ENCODE data around the gene CBLN4. TPM values are rescaled to one million over a fixed set of nuclear protein-coding genes. Genes with fewer than 3 reads are reported as not detected.

The CBLN4 gene
- total RNA-seq (2014; rRNA removed; shearing (Covaris generic); ENCODE audit: low replicate concordance): not detected in 2 replicates

- DNase-seq: no peak
- no peaks in the 10 kb centered on the region for H3K9me3 ChIP-seq
- H3K36me3 ChIP-seq: no peaks in the 10 kb centered on the region
- H3K27me3 ChIP-seq: peaks cover 43% of the 10 kb centered on the region
- H3K4me3 ChIP-seq: no peak within 1 kb of the TSS
Observed at GRCh38 chr20:56005389-56005715, at the start of gene CBLN4. CBLN4 (minus strand) TSS chr20:56005519; CDS start chr20:56004171, 1,348 bp downstream.

DNA sequence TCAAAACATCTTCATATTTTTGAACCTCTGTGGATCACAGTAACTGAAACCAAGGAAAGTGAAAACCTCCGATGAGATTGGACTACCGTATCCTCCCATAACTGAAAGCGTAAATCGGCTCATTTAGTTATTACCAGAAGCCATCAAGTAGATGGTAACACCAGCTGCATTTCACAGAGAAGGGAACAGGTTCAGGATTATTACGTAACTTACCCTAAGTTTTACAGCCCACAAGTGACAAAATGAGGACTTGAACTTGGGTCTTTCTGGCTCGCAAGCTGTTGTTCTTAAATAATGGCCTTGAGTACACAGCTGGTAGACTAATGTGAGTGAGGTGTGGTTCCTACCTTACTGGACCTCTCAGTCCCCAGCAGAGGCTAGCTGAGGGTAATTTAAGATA lies 37.9 kb upstream of the CBLN4 start:
- Histone ChIP-seq H3K9me3 (no peaks in the 10 kb centered on the region), H3K4me3 (no peak overlapping the region), H3K36me3 (no peaks in the 10 kb centered on the region), H3K27me3 (no peaks in the 10 kb centered on the region)
- no peak for DNase-seq

GRCh38 chr20:56032251-56032650 lies 26.9 kb upstream of the CBLN4 start:
- H3K36me3 ChIP-seq: no peaks in the 10 kb centered on the region
- DNase-seq: no peak
- H3K9me3 ChIP-seq: peaks cover 8% of the 10 kb centered on the region
- no peak overlapping the region for H3K4me3 ChIP-seq
- no peaks in the 10 kb centered on the region for H3K27me3 ChIP-seq

DNA sequence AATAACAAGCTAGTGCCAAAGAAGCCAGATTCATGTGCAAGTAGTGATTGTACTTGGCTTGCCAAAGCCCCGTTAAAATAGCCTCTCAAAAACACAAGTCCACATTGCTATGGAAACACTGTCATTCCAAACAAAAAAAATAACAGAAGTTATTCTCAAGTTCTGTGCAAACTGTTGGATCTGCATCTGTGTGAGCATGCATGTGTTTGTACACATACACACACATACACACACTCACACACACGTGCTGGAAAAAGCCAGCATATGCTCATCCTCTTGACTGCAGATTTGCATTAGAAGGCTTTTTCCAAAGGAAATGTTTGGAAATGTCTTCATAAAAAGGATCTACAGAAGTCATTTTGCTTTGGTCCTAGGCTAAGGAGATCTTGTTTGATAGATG lies 13.4 kb upstream of the CBLN4 start:
- no peaks in the 10 kb centered on the region for H3K27me3 ChIP-seq
- H3K36me3 ChIP-seq: no peaks in the 10 kb centered on the region
- no peaks in the 10 kb centered on the region for H3K9me3 ChIP-seq
- H3K4me3 ChIP-seq: no peak overlapping the region
- no peak for DNase-seq

DNA sequence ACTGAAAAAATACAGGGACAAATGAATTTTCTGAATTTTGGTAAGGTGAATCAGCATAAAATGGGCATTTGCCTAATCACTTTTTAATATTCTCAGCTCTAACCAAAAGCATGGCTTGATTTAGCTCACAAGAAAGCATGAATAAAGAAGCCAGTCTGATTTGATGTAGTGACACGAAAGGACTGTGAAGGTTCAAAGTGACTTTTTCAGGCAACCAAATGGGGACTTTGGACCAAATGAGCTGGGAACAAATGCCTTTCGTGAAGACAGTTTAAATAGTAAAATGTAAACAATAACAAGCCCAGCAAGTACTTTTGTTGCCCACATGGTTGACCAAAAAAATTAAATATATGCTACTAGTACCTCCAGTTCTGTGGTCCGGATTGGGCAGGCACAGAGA lies 12.9 kb upstream of the CBLN4 start:
- no peak for DNase-seq
- H3K36me3 ChIP-seq: no peaks in the 10 kb centered on the region
- no peaks in the 10 kb centered on the region for H3K9me3 ChIP-seq
- no peak overlapping the region for H3K4me3 ChIP-seq
- no peaks in the 10 kb centered on the region for H3K27me3 ChIP-seq

GRCh38 chr20:56017560-56017959 lies 12.2 kb upstream of the CBLN4 start:
- no peaks in the 10 kb centered on the region for H3K36me3 ChIP-seq
- no peaks in the 10 kb centered on the region for H3K9me3 ChIP-seq

DNA sequence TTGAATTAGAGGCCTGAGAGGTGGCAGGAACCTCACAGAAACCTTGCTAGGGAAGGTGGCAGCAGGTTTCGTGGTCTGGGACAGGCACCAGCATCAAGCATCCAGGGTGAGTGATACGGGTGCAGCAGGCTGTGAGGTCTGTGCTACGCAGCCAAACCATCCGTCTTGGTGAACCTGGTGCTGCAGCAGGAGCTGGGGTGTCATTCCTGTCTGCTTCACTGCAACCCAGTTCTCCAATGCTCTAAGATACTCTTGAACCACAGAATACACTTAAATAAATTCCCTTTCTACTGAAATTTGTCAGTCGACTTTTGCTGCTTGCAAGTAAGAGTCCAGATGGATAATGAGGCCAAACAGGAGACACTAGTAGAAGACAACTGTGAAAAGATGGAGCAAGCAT lies 9.7 kb upstream of the CBLN4 start:
- no peak for DNase-seq
- Histone ChIP-seq H3K36me3 (no peaks in the 10 kb centered on the region), H3K9me3 (no peaks in the 10 kb centered on the region), H3K4me3 (no peak overlapping the region), H3K27me3 (no peaks in the 10 kb centered on the region)

More at GRCh38 chr20:56017560-56017959, 12.2 kb upstream of the CBLN4 start:
- no peak for DNase-seq
- Histone ChIP-seq H3K27me3 (no peaks in the 10 kb centered on the region), H3K4me3 (no peak overlapping the region)

DNA sequence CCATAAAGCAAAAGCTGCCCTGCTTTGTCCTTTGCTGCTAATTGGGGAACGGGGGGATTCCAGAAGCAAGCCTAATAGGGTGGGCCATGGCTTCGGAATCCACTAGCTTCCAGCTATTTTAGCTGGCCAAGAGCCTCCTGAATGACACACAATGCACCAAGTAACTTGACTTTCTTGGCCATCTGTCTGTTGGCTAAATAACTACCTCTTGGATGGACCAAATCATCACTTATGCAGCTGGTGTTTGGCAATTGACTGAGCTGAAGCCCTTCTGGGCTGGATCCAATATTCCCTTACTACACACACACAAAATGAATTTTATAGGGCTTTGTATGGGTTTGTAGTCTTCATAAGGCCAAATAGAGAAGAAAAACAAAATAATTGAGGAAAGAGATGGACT lies 8.8 kb upstream of the CBLN4 start:
- Histone ChIP-seq H3K4me3 (no peak overlapping the region), H3K36me3 (no peaks in the 10 kb centered on the region), H3K9me3 (no peaks in the 10 kb centered on the region), H3K27me3 (no peaks in the 10 kb centered on the region)
- no peak for DNase-seq

- DNase-seq: no peak
- Histone ChIP-seq H3K9me3 (no peaks in the 10 kb centered on the region), H3K36me3 (no peaks in the 10 kb centered on the region)
Observed at GRCh38 chr20:56004611-56005388, 519 bp downstream of the CBLN4 start.

GRCh38 chr20:56004007-56004406 lies 1.3 kb downstream of the CBLN4 start:
- H3K27me3 ChIP-seq: peaks cover 43% of the 10 kb centered on the region
- peak; percentile 45 for DNase-seq
- H3K4me3 ChIP-seq: no peak overlapping the region
- H3K9me3 ChIP-seq: no peaks in the 10 kb centered on the region
- no peaks in the 10 kb centered on the region for H3K36me3 ChIP-seq

More at GRCh38 chr20:56004611-56005388, 519 bp downstream of the CBLN4 start:
- no peak overlapping the region for H3K4me3 ChIP-seq
- H3K27me3 ChIP-seq: peaks cover 43% of the 10 kb centered on the region

- Histone ChIP-seq H3K36me3 (no peaks in the 10 kb centered on the region), H3K27me3 (peaks cover 43% of the 10 kb centered on the region), H3K9me3 (no peaks in the 10 kb centered on the region), H3K4me3 (no peak overlapping the region)
- DNase-seq: no peak
Observed at GRCh38 chr20:56002908-56003800, 2.2 kb downstream of the CBLN4 start.

DNA sequence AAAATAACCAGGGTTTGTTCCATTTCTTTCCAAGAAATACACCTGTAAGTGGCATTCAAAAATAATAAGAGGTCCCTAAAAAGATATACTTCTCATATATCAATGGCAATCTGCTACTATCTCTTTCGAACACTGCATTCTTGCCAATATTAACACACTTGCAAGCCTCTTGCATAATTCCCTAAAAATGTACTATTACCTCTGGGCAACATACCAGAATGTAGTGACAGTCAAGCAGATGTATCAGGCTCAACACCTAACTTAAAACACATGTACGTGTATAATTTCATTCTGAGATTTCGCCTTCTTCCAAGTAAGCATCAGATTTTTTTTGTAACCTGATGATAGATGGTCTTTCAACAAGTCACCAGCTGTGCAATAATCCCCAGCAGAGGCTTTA lies 3.4 kb downstream of the CBLN4 start:
- H3K4me3 ChIP-seq: no peak overlapping the region

DNA sequence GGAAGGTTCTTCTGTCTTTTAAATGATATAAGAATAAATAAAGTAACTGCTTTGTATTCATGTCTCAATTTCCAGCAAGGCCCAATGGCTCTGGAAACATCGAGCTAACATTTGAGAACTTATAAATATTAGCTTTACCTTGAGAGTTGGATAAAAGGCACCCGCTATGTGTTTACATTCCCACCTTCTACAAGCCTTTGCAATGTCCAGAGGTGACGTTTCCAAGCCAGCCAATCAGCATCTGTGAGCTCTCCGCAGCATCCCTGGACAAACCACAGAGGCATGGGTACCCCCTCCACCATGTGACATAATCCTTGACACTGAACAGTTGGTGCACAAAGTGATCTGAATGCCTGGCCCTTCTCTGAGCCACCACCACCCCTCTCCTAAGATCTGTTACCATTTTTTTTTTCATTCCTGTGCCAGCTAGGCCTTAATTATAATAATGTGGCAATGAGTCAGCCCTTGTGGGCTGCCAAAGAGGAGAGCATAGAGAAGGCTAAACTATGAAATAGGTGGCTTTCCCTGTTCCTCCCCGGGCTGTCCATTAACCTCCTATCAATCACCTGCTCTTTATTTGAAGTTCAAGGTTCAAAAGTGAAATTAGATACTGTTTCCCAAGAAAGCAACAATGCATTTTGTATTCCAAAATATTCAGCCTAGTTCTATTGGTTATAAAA lies 4.1 kb downstream of the CBLN4 start:
- no peaks in the 10 kb centered on the region for H3K36me3 ChIP-seq
- H3K27me3 ChIP-seq: peaks cover 43% of the 10 kb centered on the region
- DNase-seq: no peak
- no peak overlapping the region for H3K4me3 ChIP-seq
- H3K9me3 ChIP-seq: no peaks in the 10 kb centered on the region

More for the DNA sequence above, 3.4 kb downstream of the CBLN4 start:
- no peaks in the 10 kb centered on the region for H3K9me3 ChIP-seq
- H3K36me3 ChIP-seq: no peaks in the 10 kb centered on the region
- no peak for DNase-seq
- H3K27me3 ChIP-seq: peaks cover 43% of the 10 kb centered on the region

DNA sequence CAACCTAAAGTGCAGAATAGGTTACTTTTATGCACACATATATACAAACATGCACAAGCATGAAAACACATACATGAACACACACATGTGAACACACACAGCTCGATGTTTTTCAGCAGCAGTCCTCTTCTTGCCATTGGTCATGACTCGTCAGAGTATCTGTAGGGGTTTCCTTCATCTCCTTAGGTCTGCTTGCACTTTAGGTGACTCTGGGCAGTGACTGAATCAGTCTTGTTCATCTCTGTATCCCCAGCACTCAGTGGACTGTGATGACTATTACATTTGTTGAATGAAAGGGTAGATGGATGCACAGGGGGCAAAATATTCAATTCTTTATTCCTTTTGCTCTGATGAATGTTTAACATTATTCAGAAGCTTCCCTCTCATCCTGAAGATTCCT lies 26.8 kb downstream of the CBLN4 start:
- Histone ChIP-seq H3K4me3 (no peak overlapping the region), H3K36me3 (no peaks in the 10 kb centered on the region), H3K27me3 (no peaks in the 10 kb centered on the region), H3K9me3 (no peaks in the 10 kb centered on the region)
- no peak for DNase-seq

DNA sequence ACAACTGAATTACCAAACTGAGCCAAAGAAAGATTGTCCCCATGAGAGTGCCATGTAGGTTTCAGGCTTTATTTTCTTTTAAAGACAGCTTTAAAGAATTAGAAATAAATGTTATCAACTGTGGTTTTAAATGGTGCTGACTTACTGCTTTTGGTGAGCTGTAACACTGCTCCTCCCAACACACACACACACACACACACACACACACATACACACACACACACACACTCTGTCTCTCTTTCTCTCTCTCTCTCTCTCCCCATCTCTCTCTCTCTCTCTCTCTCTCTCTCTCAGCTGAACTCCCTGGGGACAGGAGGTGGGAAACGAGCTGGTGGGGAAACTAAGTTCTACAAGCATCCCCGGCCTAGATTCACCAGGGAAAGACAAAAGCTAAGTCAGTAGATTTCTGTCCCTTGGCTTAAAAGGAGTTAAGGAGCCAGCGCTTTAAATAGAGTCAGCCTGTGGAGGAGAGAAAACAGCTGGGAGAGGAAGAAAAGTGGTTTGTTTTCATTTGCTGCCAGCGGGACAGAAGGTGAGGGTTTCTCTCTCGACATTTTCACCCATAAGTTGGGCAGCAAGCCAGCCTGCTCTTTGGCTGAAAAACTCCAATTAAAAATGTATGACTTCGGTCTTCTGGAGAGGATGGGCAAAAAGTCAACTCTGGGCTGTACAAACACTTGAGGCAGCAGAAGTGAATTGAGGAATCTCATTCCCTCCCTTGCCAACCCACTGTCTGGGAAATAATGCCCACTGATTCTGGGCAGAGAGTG lies 27.4 kb downstream of the CBLN4 start:
- H3K9me3 ChIP-seq: no peaks in the 10 kb centered on the region

DNA sequence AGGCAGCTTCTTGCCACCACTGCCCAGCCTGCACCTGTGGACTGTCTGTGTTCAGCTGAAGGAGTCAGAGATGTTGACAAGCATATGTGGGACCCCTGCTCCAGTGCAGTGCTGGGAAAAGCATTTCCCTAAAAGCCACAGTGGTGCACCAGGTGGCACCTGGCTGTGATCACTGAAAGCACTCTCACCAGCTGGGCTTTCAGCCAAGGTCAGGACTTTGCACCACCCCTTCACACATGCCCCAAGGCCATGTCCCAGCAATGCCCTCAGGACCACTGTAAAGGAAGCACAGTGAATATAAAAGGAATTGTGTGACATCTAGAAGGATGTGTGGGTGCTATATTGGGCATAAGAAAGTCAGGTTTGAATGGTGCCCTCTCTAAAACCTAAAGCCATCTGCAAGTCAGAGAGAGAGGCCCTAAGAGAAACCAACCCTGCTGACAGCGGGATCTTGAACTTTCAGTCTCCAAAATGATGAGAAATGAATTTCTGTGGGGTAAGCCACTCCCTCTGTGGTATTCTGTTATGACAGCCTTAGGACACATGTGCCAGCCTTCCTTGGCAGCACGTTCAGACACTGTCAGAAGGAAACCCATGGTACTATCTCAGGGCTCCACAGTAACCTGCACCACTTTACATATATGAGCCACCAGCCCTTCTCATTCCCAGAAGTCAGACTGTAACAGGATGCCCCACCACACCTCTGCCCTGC lies 30.7 kb downstream of the CBLN4 start:
- DNase-seq: no peak
- Histone ChIP-seq H3K27me3 (no peaks in the 10 kb centered on the region), H3K4me3 (no peak overlapping the region), H3K9me3 (no peaks in the 10 kb centered on the region), H3K36me3 (no peaks in the 10 kb centered on the region)

More for the DNA sequence above, 27.4 kb downstream of the CBLN4 start:
- no peak overlapping the region for H3K4me3 ChIP-seq
- DNase-seq: no peak
- H3K27me3 ChIP-seq: no peaks in the 10 kb centered on the region
- H3K36me3 ChIP-seq: no peaks in the 10 kb centered on the region
